Glomerular visceral epithelial cell (primary cell): ENCODE results near the gene GUCD1.

Experiments used
- DNase-seq: peaks from one replicate; pipeline ENCODE4 v3.0.0-alpha.2; 2016; ENCODE audit errors: extremely low spot score

The GUCD1 gene

DNA sequence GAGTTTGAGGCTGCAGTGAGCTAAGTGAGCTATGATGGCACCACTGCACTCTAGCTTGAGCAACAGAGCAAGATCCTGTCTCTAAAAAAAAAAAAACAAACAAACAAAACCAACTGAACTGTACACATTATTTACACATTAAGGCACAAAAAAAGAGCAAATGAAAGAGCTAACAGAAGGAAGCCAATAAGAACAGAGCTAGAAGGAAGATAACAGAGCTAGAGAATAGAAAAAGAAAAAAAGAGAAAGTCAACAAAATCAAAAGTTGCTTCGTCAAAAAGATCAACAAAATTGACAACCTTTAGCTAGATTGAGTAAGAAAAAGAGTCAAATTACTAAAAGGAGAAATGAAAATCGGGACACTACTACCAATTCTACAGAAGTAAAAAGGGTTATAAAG is 25.0 kb downstream of the GUCD1 start:
- no peak for DNase-seq

GRCh38 chr22:24526191-24526590 is 28.7 kb downstream of the GUCD1 start:
- DNase-seq: no peak

DNA sequence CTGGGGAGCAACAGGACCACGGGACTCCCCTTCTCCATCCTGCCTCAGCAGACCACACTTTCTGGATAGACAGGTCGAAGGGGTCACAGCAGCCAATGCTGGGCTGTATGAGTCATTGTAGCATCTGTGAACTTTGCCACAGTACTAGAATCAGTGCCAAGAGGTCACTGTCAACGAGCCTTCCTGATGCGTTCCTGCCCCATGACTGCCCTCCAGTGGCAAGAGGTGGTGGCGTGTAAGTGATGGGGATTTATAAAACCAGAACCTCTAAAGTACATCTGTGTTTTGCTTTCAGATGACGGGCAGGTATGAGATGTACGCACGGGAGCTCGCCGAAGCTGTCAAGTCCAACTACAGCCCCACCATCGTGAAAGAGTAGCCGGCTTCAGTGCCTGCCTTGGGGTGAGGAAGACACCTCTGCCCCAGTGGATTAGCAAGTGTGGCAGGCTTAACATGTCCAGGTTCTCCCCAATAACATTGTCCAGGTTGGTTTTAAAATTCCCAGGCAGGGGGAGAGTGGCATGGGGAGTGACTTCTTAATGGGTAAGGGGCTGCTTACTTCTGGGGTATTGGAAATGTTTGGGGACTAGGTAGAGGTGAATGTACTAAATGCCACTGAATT is 29.4 kb downstream of the GUCD1 start:
- peak; percentile 60 for DNase-seq

DNA sequence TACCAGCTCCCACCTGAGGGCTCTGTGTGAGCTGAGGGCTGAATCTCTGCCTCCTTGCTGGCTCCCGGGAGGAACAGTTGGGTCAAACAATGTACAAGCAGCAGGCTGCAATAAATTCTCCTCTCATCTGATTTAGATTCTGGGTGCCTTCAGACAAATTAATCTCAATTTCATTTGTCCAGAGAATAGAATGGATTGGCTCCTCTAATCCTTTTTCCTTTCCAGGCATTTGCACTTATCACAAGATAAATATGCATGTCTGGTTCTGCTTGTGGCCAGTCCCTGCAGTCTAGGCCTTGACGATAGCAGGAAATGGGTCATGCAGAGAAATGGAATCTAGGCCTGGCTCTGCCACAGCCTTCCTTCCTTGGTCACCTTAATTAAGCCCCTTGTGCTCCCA is 31.1 kb downstream of the GUCD1 start:
- DNase-seq: no peak

DNA sequence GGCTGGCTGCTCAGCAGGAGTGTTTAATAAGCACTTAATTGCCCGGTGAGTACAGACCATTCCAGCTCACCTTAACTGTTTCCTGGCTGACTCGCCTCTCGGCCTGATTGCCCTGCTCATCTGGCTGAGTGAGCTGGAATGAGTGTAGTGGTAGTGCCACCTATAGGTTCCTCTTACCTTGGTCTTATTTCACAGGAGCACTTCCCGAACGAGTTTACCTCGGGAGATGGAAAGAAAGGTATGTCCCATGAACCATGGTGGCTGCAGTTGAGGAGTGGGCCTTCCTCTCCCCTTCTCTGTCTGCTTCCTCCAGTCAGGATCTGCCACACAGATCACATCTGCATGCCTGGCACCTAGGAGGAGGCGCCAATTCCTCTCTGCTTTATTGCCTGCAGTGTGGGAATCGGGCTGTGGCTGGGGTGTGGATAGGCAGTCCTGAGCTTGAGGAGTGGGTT is 33.1 kb downstream of the GUCD1 start:
- DNase-seq: peak; percentile 69

- DNase-seq: no peak
These were observed 35.4 kb downstream of the GUCD1 start for GRCh38 chr22:24519496-24519895.

- no peak for DNase-seq
These were observed 36.0 kb downstream of the GUCD1 start for GRCh38 chr22:24518771-24519485.

DNA sequence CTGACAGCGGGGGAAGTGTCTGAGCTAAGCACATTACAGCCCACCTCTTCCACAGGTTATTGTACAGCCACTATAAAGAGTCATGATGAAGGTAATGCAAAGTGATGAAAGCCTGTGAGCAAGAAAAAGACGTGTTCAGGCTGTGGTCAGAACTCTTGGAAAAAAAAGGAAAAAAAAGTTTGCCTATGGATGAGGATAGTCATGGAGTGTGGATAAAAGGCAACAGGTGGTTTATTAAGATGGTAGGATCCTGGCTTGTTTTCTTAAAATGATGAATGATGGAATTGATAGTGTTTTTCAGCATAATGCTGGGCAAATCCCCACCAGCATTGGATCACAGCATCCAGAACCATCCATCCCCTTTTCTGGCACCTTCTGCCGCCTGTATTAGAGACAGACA is 36.7 kb downstream of the GUCD1 start:
- DNase-seq: no peak

- DNase-seq: no peak
These were observed 37.5 kb downstream of the GUCD1 start for GRCh38 chr22:24517446-24517845.

GRCh38 chr22:24516301-24516737 is 38.6 kb downstream of the GUCD1 start:
- DNase-seq: peak; percentile 62

GRCh38 chr22:24515027-24515338 is 40.0 kb downstream of the GUCD1 start:
- DNase-seq: no peak

DNA sequence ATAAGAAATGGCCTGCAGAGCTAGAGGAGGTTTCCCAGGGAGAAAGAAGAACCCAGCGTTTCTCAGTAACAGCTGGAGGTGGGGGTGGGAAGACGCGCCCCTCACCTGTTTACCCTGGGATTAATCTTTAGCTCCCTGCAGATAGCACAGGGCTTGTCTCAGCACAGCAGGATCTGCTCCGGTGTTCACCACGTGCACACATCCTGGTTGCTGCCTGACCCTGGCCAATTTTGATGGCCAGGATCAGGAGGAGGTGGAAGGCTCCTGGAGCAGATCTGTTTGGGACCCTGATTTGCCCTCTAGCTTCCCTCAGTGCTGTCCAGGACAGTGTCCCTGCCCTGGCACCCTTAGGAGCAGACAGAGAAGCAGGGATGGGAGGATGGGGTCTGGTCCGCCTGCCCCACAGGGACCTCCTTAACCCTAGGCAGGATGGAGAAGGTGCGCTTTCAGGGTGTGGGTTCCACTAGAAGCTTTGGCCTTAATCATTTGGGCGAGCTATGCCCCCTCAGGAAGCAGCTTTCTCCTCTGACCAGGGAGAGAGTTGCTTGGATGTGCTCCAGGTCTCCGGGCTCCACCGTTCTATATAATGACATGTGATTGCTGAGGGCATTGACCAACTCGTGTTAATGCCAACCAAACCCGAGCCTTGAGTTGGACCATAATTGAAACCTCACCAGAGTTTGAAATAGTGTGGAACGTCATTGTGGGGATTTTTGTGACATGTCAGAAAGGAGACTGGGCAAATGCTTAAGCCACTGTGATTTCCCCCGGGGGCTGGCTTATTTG is 40.5 kb downstream of the GUCD1 start:
- DNase-seq: no peak

DNA sequence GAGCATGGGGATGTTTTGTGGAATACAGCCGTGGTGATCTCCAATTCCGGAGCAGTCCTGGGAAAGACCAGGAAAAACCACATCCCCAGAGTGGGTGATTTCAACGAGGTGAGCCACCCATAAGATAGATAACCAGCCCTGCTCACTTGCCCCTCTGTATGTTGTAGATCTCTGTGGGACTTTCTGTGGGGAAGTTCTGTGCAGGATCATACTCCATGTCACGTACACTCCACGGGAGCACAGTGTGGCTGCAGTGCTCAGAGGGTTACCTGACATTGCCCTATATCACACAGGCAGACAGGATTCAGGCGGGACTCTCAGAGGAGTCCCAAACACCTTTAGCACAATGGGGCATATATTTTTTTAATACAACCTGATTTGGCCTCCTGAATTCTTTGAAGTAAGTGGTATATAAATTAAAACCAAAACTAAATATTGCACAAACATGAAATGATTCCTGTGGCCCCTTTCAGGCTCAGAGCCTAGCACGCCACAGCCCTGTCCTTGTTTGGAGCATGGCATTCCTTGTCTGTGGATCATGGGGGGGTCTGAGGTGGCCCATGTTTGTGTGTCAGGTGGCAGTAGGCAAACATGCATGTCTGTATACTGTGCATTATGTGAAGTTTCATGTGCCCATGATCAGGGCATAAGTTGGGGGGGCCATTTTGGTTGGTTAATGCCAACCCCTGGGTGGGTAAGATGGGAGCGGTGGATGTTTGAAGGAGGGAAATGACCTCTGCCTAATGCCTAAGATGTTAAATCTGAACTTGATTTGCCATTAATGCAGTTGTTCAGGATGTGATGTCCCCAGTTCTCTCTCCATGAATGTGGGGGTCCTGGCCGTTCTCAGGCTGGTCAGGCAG is 41.3 kb downstream of the GUCD1 start:
- DNase-seq: no peak

DNA sequence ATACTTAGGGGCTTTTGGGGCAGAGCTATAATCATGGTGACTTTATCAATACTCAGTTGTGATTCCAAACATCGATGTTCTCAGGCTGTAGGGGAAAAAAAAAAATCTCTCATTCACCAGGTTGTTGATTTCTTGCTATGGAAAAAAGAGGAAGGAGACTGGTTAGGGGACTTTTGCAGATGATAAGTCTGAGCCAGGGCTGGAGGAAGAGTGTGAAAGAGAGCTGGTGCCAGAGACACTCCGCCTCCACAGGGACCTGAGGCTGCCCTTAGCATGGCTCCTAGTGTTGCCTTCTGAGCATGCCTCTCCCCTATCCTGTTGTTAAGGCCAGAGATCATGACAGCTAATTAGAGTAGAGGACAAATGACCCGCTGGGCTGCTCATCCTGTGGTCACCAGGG is 42.9 kb downstream of the GUCD1 start:
- DNase-seq: no peak

DNA sequence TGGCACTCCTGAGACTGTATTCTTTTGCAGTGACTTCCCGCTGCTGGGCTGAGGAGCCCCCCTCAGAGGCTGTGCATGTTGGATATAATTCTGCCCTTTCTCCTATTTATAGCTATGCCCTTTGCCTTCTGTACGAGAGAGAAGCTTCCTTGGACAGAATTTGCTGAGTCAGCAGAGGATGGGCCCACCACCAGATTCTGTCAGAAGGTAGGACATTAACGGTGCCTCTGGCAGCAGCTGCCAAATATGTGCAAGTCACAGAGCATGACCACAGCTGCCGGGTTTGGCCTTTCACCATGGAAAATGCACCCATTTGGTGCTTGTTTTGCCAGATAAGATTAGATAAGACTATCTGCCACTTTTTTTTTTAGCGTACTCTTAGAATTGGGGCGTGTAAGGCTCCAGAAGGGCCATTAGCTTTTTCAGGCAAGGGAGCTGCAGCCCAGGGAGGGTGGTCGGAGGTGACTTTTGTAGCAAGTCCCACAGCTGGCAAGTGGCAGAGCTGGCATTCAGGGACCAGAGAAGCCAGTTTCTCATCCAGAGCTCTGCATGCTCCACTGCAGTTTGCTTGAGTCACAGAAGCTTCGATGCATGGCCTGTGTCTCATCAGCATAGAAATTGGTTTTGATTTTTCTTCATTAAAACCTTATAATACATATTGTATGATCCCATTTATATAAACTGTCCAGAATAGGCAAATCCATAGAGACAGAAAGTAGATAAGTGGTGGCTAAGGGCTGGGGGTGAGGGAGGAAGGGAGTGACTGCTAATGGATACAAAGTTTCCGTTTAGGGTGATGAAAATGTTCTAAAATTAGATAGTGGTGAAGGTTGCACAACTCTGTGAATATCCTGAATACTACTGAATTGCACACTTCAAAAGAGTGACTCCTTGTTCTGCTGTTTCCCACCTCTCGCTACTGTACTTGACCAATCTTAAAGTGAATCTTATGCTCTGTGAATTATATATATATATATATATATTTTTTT is 44.0 kb downstream of the GUCD1 start:
- peak; percentile 47 for DNase-seq

DNA sequence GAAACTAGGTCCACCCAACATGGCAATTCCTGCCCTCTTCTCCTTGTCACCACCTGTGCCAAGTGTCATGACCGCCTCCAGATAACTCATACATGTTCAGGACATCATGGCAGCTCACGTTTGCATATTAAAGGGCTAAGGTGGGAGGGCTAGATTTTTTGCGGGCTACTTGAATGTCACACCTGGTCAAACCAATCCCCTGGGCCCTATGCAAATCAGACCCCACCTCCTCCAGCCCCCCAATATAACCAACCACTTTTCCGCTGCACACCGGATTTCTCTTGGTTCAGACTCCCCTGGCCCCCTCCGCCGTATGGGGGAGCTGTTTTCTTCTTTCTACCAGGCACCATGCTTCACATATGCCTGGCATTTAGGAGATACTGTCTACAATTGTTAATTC is 47.2 kb downstream of the GUCD1 start:
- no peak for DNase-seq

GRCh38 chr22:24506802-24507438 is 48.0 kb downstream of the GUCD1 start:
- DNase-seq: no peak

GRCh38 chr22:24504956-24505736 is 49.8 kb downstream of the GUCD1 start:
- no peak for DNase-seq

DNA sequence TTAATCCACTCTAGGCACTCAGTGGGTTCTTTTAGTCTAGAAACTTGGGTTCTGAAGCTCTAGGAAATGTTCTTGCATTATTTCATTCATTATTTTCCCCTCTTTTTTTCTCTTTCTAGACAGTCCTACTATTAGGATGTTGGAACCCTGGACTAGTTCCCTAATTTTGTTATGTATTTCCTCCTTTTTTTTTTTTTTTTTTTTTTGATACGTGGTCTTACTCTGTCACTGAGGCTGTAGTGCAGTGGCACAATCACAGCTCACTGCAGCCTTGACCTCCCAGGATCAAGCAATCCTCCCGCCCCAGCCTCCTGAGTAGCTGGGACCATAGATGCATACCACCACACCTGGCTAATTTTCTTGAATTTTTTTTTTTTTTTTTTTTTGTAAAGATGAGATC is 50.4 kb downstream of the GUCD1 start:
- DNase-seq: no peak
